GM12878 (cell line): ENCODE data around the gene FBLN5.

Experiments used
- CBX5 ChIP-seq: sonication (generic); IDR thresholded peaks from 2 replicates; pipeline ENCODE4 v1.6.1; 2016; ENCODE audit warnings: low read depth, moderate library complexity, mild to moderate bottlenecking, inconsistent platforms
- CTCF ChIP-seq, 3 experiments: IDR thresholded peaks in 2 of 3; conservative IDR thresholded peaks in 1 of 3; 2 replicates each; pipeline ENCODE4 v1.5.1; 2011; ENCODE audit warnings: low read depth in 3 of 3, low read length in 3 of 3, mild to moderate bottlenecking in 3 of 3, control low read depth in 2 of 3, moderate library complexity in 2 of 3, inconsistent platforms in 1 of 3, mixed read lengths in 1 of 3; ENCODE audit not compliant: control insufficient read depth in 2 of 3, insufficient read depth in 1 of 3; ENCODE audit errors: extremely low read depth in 1 of 3
- EP300 ChIP-seq, 2 experiments: fragments of 150-350 bp in 1 of 2; IDR thresholded peaks; 2 replicates each; pipeline ENCODE4 v1.6.1; 2011 to 2012; ENCODE audit warnings: low read depth in 2 of 2, low read length in 2 of 2, borderline replicate concordance in 1 of 2, improper control_type of control experiment in 1 of 2, inconsistent platforms in 1 of 2; ENCODE audit not compliant: control insufficient read depth in 1 of 2
- KAT2A ChIP-seq: conservative IDR thresholded peaks from 2 replicates; pipeline ENCODE4 v1.6.1; 2011; ENCODE audit warnings: low read depth, low read length; ENCODE audit not compliant: control insufficient read depth
- POLR2A ChIP-seq: IDR thresholded peaks from 2 replicates; pipeline ENCODE4 v1.6.1; 2011; ENCODE audit warnings: low read depth, mild to moderate bottlenecking, low read length
- PRDM15 ChIP-seq: fragments of 450-650 bp; formaldehyde crosslinking; IDR thresholded peaks from 2 replicates; pipeline ENCODE4 v1.4.0; 2020; ENCODE audit warnings: mild to moderate bottlenecking, moderate library complexity
- SUZ12 ChIP-seq: fragments of 200-600 bp; sonication (generic); IDR thresholded peaks from one replicate; pipeline ENCODE4 v1.6.1; 2018; ENCODE audit warnings: antibody characterized with exemption, mild to moderate bottlenecking; ENCODE audit not compliant: unreplicated experiment
- YY1 ChIP-seq: IDR thresholded peaks from 2 replicates; pipeline ENCODE4 v1.6.1; 2011; ENCODE audit warnings: low read depth, mild to moderate bottlenecking, low read length
- ZNF384 ChIP-seq: IDR thresholded peaks from 2 replicates; pipeline ENCODE4 v1.6.1; 2012; ENCODE audit warnings: low read depth, mild to moderate bottlenecking, low read length, improper control_type of control experiment, borderline replicate concordance

GRCh38 chr14:91929700-91930099 is 17.8 kb downstream of the FBLN5 start:
- no peak for TF ChIP-seq CTCF (IDR thresholded peaks at IDR 0.05 in 2 of 3, conservative IDR thresholded peaks at IDR 0.05 in 1 of 3; ENCODE audit: control insufficient read depth in 2 of 3, extremely low read depth in 1 of 3, insufficient read depth in 1 of 3, low read depth in 3 of 3, low read length in 3 of 3)
- no peak for TF ChIP-seq CBX5
- no peak for TF ChIP-seq ZNF384
- TF ChIP-seq KAT2A: no peak
- no peak for TF ChIP-seq EP300 (IDR thresholded peaks at IDR 0.05; ENCODE audit: borderline replicate concordance in 1 of 2, control insufficient read depth in 1 of 2, low read depth in 2 of 2, low read length in 2 of 2)
- no peak for TF ChIP-seq YY1
- no peak for TF ChIP-seq SUZ12
- no peak for TF ChIP-seq POLR2A
- TF ChIP-seq PRDM15 (CRISPR knock-in tag): no peak
